Testis (tissue), 2 donors: ENCODE results near the gene ST3GAL5.

Experiments used
- CTCF ChIP-seq, 3 experiments: fragments of 450-650 bp in 2 of 3; fragments of 200-600 bp in 1 of 3; sonication (generic) in 1 of 3; IDR thresholded peaks; one replicate each; pipeline ENCODE4 v1.5.1; 2016 to 2019; ENCODE audit warnings: antibody characterized with exemption in 3 of 3, mild to moderate bottlenecking in 2 of 3, moderate library complexity in 1 of 3
- POLR2A ChIP-seq: fragments of 450-650 bp; IDR thresholded peaks from one replicate; pipeline ENCODE4 v1.6.1; 2017; ENCODE audit warnings: antibody characterized with exemption, mild to moderate bottlenecking, moderate library complexity

GRCh38 chr2:85867556-85868292, 21.1 kb downstream of the ST3GAL5 start:
- TF ChIP-seq POLR2A: no peak
- TF ChIP-seq CTCF (IDR thresholded peaks at IDR 0.05): no peak
